IMR-90 (cell line): ENCODE measurements around the gene CSNK1G2. TPM values are rescaled to one million over a fixed set of nuclear protein-coding genes. Genes with fewer than 3 reads are reported as not detected.

Source experiments
- ATAC-seq: fragments of 200-7000 bp; cut with Tn5 transposase; 2 replicates; pipeline ENCODE4 v1.9.1; 2020; ENCODE audit warnings: low read depth, mild to moderate bottlenecking, moderate library complexity
- Bru-seq: library from RNA; stranded (reverse); fragments of 400-500 nt; gene quantifications from one replicate; lab custom pipeline; 2021; lab: Mats Ljungman, UMichigan
- BruChase-seq, 2 experiments: library from RNA; stranded (reverse); fragments of 400-500 nt; gene quantifications; one replicate each; lab custom pipeline; 2021; lab: Mats Ljungman, UMichigan
- BruUV-seq: library from RNA; stranded (reverse); fragments of 400-500 nt; replicated peaks from 2 replicates; lab custom pipeline; 2021; lab: Mats Ljungman, UMichigan
- CTCF ChIA-PET: fragments of 300-600 bp; formaldehyde crosslinking; extraction: SDS; loops from one replicate; lab custom pipeline; 2021; ENCODE audit warnings: antibody characterized with exemption; lab: Yijun Ruan, JAX
- POLR2A ChIA-PET: fragments of 300-600 bp; sonication (Branson Sonifier 250); formaldehyde crosslinking; loops from one replicate; lab custom pipeline; 2022; ENCODE audit warnings: antibody characterized with exemption; ENCODE audit not compliant: unreplicated experiment; lab: Charles Lee
- DNase-seq: peaks from one replicate; pipeline ENCODE4 v3.0.0; 2013
- H2AFZ ChIP-seq: replicated peaks from 2 replicates; pipeline ENCODE3; 2013; ENCODE audit warnings: low read length, mild to moderate bottlenecking; ENCODE audit not compliant: poor library complexity
- H2AK5ac ChIP-seq: 2 replicates; pipeline ENCODE4 v1.6.1; 2013; ENCODE audit warnings: low read depth, low read length, inconsistent platforms
- H2AK9ac ChIP-seq: replicated peaks from 2 replicates; pipeline ENCODE3; 2013; ENCODE audit warnings: mild to moderate bottlenecking, low read depth, low read length, moderate library complexity; ENCODE audit not compliant: poor library complexity
- H2BK120ac ChIP-seq: 2 replicates; pipeline ENCODE4 v1.6.1; 2013; ENCODE audit warnings: low read depth, low read length, inconsistent platforms
- H2BK15ac ChIP-seq: 3 replicates; pipeline ENCODE4 v1.6.1; 2013; ENCODE audit warnings: low read depth, low read length, inconsistent platforms
- H2BK20ac ChIP-seq: 2 replicates; pipeline ENCODE4 v1.6.1; 2013; ENCODE audit warnings: low read depth, mild to moderate bottlenecking, inconsistent platforms, low read length, moderate library complexity
- H2BK5ac ChIP-seq: 2 replicates; pipeline ENCODE4 v1.6.1; 2013; ENCODE audit warnings: mild to moderate bottlenecking, low read depth, low read length, inconsistent platforms; ENCODE audit not compliant: poor library complexity, severe bottlenecking
- H3K14ac ChIP-seq: replicated peaks from 2 replicates; pipeline ENCODE4 v1.6.1; 2013; ENCODE audit warnings: low read depth, low read length, inconsistent platforms
- H3K18ac ChIP-seq: 2 replicates; pipeline ENCODE4 v1.6.1; 2013; ENCODE audit warnings: low read depth, low read length, control low read depth
- H3K23ac ChIP-seq: 2 replicates; pipeline ENCODE4 v1.6.1; 2013; ENCODE audit warnings: low read depth, low read length, inconsistent platforms
- H3K27ac ChIP-seq: 2 replicates; pipeline ENCODE4 v1.5.1; 2013; ENCODE audit warnings: mild to moderate bottlenecking, control low read depth, low read length; ENCODE audit not compliant: insufficient read depth
- H3K27me3 ChIP-seq: 2 replicates; pipeline ENCODE4 v1.6.1; 2013; ENCODE audit warnings: low read length; ENCODE audit not compliant: control insufficient read depth, insufficient read depth
- H3K36me3 ChIP-seq: 2 replicates; pipeline ENCODE4 v1.6.1; 2013; ENCODE audit warnings: low read length, mixed read lengths; ENCODE audit not compliant: control insufficient read depth, insufficient read depth
- H3K4ac ChIP-seq: 2 replicates; pipeline ENCODE4 v1.6.1; 2013; ENCODE audit warnings: low read depth, low read length, inconsistent platforms
- H3K4me1 ChIP-seq: 2 replicates; pipeline ENCODE4 v1.6.1; 2013; ENCODE audit warnings: low read length, mixed read lengths; ENCODE audit not compliant: control insufficient read depth, insufficient read depth
- H3K4me2 ChIP-seq: 2 replicates; pipeline ENCODE4 v1.6.1; 2013; ENCODE audit warnings: low read depth, mild to moderate bottlenecking, control low read depth, low read length, moderate library complexity
- H3K4me3 ChIP-seq: 2 replicates; pipeline ENCODE4 v1.5.1; 2013; ENCODE audit warnings: low read depth, mild to moderate bottlenecking, control low read depth, low read length, moderate library complexity; ENCODE audit not compliant: insufficient read depth
- H3K56ac ChIP-seq: 2 replicates; pipeline ENCODE4 v1.6.1; 2013; ENCODE audit warnings: low read length, inconsistent platforms; ENCODE audit not compliant: insufficient read depth; ENCODE audit errors: extremely low read depth
- H3K79me1 ChIP-seq, 2 experiments: 2 replicates each; pipeline ENCODE4 v1.6.1; 2013; ENCODE audit warnings: low read length in 2 of 2, inconsistent platforms in 1 of 2, low read depth in 1 of 2
- H3K9ac ChIP-seq: 2 replicates; pipeline ENCODE4 v1.6.1; 2013; ENCODE audit warnings: low read depth, low read length, control low read depth
- H3K9me1 ChIP-seq: 2 replicates; pipeline ENCODE4 v1.6.1; 2013; ENCODE audit warnings: low read length, inconsistent platforms; ENCODE audit not compliant: insufficient read depth
- H3K9me3 ChIP-seq: 2 replicates; pipeline ENCODE4 v1.6.1; 2013; ENCODE audit warnings: low read length; ENCODE audit not compliant: control insufficient read depth, insufficient read depth
- H4K20me1 ChIP-seq: 2 replicates; pipeline ENCODE4 v1.6.1; 2013; ENCODE audit warnings: low read length, inconsistent platforms; ENCODE audit not compliant: insufficient read depth
- H4K5ac ChIP-seq: 2 replicates; pipeline ENCODE4 v1.6.1; 2013; ENCODE audit warnings: mild to moderate bottlenecking, low read depth, low read length, control low read depth
- H4K8ac ChIP-seq, 2 experiments: 2 replicates each; pipeline ENCODE4 v1.6.1; 2013; ENCODE audit warnings: low read depth in 2 of 2, low read length in 2 of 2, control low read depth in 1 of 2, inconsistent platforms in 1 of 2
- H4K91ac ChIP-seq: 2 replicates; pipeline ENCODE4 v1.6.1; 2013; ENCODE audit warnings: low read depth, low read length, inconsistent platforms; ENCODE audit not compliant: insufficient read depth
- BHLHE40 ChIP-seq: fragments of 150-350 bp; IDR thresholded peaks from 2 replicates; pipeline ENCODE4 v1.6.1; 2016; ENCODE audit warnings: mild to moderate bottlenecking, low read depth, low read length
- MXI1 ChIP-seq: IDR thresholded peaks from 2 replicates; pipeline ENCODE4 v1.6.1; 2012; ENCODE audit warnings: low read depth, mild to moderate bottlenecking, low read length, moderate library complexity, borderline replicate concordance
- WGBS, 2 experiments: methylation state at CpG; one replicate each; pipeline versions ENCODE4 v1.1.5 to v1.1.7; 2013; ENCODE audit warnings: missing lambda C conversion rate in 2 of 2; ENCODE audit not compliant: insufficient read length in 1 of 2; ENCODE audit errors: extremely low coverage in 2 of 2; 5-methylcytosine and 5-hydroxymethylcytosine counted together
- dilution Hi-C: fragments of 300-500 bp; cut with HindIII; formaldehyde crosslinking; loops from one replicate; pipeline ENCODE4 v1.14.3; 2018; ENCODE audit warnings: low sequenced_read_pairs; ENCODE audit not compliant: unreplicated experiment
- in situ Hi-C: fragments of 300-500 bp; cut with MboI; formaldehyde crosslinking; loops from 3 replicates; pipeline ENCODE4 v1.14.3; 2019; ENCODE audit warnings: low sequenced_read_pairs, inconsistent platforms, mixed read lengths
- intact Hi-C: fragments of 100-400 bp; cut with micrococcal nuclease; formaldehyde crosslinking; loops from 2 replicates; pipeline ENCODE4 v1.10.0; 2022
- long read RNA-seq: library from polyadenylated mRNA; unstranded; transcript quantifications from one replicate; pipeline ENCODE4 v2.0.0, GENCODE V29; 2021; ENCODE audit not compliant: unreplicated experiment
- polyA plus RNA-seq, 3 experiments: library from polyadenylated mRNA; depleted of rRNA; stranded (reverse); fragments of >200 nt; gene quantifications; 2 replicates each; pipeline ENCODE4 v1.2.3, GENCODE V29; 2012; ENCODE audit warnings: low replicate concordance in 1 of 3
- total RNA-seq: library from RNA; depleted of rRNA; stranded (reverse); fragments of >200 nt; gene quantifications from 2 replicates; pipeline ENCODE4 v1.2.3, GENCODE V29; 2012; rRNA removed
- TF ChIP-seq, protein P1 (sequence below): conservative IDR thresholded peaks from 2 replicates; pipeline ENCODE4 v1.5.1; 2012; ENCODE audit warnings: mild to moderate bottlenecking, low read depth, low read length, improper control_type of control experiment

Gene CSNK1G2
- 35.6 and 38.0 TPM in 2 replicates for total RNA-seq
- 96.3 and 124 TPM in 2 replicates for polyA plus RNA-seq (2012; rRNA removed)
- polyA plus RNA-seq (2012; cell fraction: cytosol; rRNA removed): 41.7 and 73.8 TPM in 2 replicates
- polyA plus RNA-seq (2012; cell fraction: nucleus; rRNA removed; ENCODE audit: low replicate concordance): 374 and 949 TPM in 2 replicates
- percentile 59 among the genes with signal in this experiment for Bru-seq, nascent RNA
- BruChase-seq, experiment 1, labeled RNA remaining after a 6-hour chase: percentile 75 among the genes with signal in this experiment
- BruChase-seq, experiment 2, labeled RNA remaining after a 2-hour chase: percentile 64 among the genes with signal in this experiment
- long read RNA-seq, transcript CSNK1G2-201 (12 exons, 2,918 nt): major isoform, 17 of 45 reads
- long read RNA-seq, partial matches to known transcripts: 13 of 45 reads
- long read RNA-seq, other reads (novel, unspliced or antisense): 15 of 45 reads

DNA sequence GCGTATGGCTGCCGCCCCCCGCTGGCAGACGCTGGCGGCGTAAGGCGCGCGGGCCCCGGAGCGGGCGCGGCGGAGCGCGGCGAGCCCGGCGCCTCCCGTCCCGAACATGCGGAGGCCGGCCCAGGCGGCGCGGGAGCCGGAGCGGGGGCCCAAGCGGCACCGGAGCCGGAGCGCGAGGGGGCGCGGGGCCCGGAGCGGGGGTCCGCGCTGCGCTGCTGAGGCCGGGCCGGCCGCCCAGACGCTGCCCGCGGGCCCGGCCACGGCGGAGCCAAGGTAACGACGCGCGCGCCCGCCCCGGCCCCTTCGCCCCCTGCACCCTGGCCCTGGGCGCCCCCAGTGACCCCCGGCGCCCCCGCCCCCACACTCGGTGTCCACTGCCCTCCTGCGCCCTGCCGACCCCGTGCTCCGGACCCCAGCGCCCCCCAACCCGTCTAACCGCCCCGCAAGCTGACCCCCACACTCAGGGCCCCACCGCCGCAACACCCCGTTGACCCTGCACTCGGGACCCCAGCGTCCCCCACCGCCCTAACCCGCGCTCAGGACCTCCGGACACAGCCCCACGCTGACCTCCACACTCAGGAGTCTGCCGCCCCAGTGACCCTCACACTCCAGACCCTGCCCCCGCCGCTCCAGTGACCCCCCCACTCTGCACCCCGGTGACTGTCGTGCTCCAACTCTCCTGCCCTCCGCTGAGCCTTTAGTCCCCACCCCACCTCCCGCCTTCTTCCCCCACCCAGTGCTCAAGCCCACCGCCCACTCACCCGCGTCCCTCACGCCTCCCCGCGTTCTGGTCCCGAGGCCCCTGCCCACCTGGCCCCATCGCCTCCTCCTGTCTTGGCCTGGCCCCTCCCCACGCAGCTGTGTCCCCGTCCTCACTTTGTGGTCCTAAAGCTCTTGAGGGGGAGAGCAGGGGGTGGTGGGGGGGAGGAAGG is at the start of gene CSNK1G2:
Gene CSNK1G2 (plus strand): TSS at position 27 of the 932 bp plus-strand sequence. CDS start 28,601 bp downstream, outside the sequence.
- no peaks in the 10 kb centered on the region for H3K9me3 ChIP-seq
- BruUV-seq: no TSS peak
- peak within 1 kb of the TSS; percentile 87 for H3K27ac ChIP-seq
- H2BK5ac ChIP-seq: peak within 1 kb of the TSS; percentile 88
- dilution Hi-C loops (no loop called here), in situ Hi-C loops (no loop called here), intact Hi-C loops (no loop called here)
- peak within 1 kb of the TSS; percentile 96 for H3K4ac ChIP-seq
- peaks cover 5% of the 10 kb centered on the region; the same call in 1 of the 2 replicates for H3K9me1 ChIP-seq
- no peak within 1 kb of the TSS; the same call in 2 of the 3 replicates for H2BK15ac ChIP-seq
- H4K20me1 ChIP-seq: peaks cover 43% of the 10 kb centered on the region
- peak within 1 kb of the TSS; percentile 83 for H3K9ac ChIP-seq
- POLR2A ChIA-PET: no interaction called here
- peak within 1 kb of the TSS; percentile 67 for H2BK120ac ChIP-seq
- peak within 1 kb of the TSS; percentile 90 for H3K56ac ChIP-seq
- no peaks in the 10 kb centered on the region for H3K36me3 ChIP-seq
- no peaks in the 10 kb centered on the region for H3K27me3 ChIP-seq
- H3K4me1 ChIP-seq: peaks cover 10% of the 10 kb centered on the region
- peak within 1 kb of the TSS; percentile 72 for H3K4me3 ChIP-seq
- H3K79me1 ChIP-seq: peaks cover 5 to 43% of the 10 kb centered on the region in 2 experiments; a peak in 2 of 4 replicates
- peak within 1 kb of the TSS; percentile 93 for H3K23ac ChIP-seq
- H3K4me2 ChIP-seq: peak within 1 kb of the TSS; percentile 89
- peak within 1 kb of the TSS; percentile 99 for H2AK9ac ChIP-seq
- H2BK20ac ChIP-seq: peak within 1 kb of the TSS; percentile 23; the same call in 1 of the 2 replicates
- H4K8ac ChIP-seq: peak within 1 kb of the TSS; percentile 90 to 97
- H4K91ac ChIP-seq: peak within 1 kb of the TSS; percentile 90
- peak; percentile 3; the same call in 1 of the 2 replicates for ATAC-seq
- peak within 1 kb of the TSS; percentile 97 for H2AK5ac ChIP-seq
- no peak for DNase-seq
- peak within 1 kb of the TSS; percentile 72 for H4K5ac ChIP-seq
- peak within 1 kb of the TSS; percentile 60 for H3K18ac ChIP-seq
- TF ChIP-seq MXI1 (peak; percentile 39; the same call in 1 of the 2 replicates), BHLHE40 (no peak)
- TF ChIP-seq, protein P1, sequence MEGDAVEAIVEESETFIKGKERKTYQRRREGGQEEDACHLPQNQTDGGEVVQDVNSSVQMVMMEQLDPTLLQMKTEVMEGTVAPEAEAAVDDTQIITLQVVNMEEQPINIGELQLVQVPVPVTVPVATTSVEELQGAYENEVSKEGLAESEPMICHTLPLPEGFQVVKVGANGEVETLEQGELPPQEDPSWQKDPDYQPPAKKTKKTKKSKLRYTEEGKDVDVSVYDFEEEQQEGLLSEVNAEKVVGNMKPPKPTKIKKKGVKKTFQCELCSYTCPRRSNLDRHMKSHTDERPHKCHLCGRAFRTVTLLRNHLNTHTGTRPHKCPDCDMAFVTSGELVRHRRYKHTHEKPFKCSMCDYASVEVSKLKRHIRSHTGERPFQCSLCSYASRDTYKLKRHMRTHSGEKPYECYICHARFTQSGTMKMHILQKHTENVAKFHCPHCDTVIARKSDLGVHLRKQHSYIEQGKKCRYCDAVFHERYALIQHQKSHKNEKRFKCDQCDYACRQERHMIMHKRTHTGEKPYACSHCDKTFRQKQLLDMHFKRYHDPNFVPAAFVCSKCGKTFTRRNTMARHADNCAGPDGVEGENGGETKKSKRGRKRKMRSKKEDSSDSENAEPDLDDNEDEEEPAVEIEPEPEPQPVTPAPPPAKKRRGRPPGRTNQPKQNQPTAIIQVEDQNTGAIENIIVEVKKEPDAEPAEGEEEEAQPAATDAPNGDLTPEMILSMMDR: peak; percentile 49; the same call in 1 of the 2 replicates
- peak within 1 kb of the TSS; percentile 99 for H3K14ac ChIP-seq
- WGBS, 2 experiments: 0% methylated on average over 42 of the region's 97 CpGs; no CpG with 5 or more reads in 1 of the 2 experiments
- CTCF ChIA-PET: no interaction called here
- H2AFZ ChIP-seq: peak within 1 kb of the TSS; percentile 93
